ENCODE results near the gene HSPG2.

DNA sequence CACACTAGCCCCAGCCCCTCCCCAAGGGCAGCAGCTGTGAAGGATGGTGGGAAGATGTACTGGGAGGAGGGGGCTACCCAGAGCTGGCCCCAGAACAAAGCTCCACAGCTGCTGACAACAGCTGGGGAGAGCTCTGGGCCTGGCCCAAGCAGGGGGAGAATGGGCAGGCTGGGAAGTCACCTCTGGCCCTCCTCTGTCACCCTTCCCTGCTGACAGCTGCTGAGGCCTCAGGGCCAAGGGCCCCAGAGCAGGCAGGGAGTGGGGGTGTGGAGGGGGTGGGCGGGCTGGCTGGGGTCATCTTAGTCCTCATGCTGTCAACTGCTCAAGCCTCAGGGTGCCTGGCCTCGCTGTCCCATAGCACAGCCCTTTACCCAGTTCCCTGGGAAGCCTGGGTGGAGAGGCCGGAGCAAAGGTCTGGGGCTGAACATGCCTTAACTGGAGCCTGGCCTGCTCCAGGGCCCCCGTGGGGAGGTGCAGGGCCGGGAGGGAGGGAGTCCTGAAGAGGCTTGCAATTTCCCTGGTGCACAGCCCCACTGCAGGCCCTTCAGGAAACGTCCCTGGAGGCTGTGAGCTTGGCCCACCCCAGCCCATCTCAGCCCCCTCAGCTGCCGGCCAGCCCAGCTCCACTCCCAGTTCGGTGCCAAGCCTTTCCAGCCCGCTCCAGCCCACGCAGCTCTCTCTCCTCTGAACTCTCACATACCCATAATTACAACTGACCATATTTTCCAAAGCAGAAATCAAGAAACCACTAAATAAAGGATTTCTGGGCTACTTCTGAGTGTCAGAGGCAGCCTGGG is 25.7 kb downstream of the HSPG2 start:
- TF ChIP-seq, protein P1, sequence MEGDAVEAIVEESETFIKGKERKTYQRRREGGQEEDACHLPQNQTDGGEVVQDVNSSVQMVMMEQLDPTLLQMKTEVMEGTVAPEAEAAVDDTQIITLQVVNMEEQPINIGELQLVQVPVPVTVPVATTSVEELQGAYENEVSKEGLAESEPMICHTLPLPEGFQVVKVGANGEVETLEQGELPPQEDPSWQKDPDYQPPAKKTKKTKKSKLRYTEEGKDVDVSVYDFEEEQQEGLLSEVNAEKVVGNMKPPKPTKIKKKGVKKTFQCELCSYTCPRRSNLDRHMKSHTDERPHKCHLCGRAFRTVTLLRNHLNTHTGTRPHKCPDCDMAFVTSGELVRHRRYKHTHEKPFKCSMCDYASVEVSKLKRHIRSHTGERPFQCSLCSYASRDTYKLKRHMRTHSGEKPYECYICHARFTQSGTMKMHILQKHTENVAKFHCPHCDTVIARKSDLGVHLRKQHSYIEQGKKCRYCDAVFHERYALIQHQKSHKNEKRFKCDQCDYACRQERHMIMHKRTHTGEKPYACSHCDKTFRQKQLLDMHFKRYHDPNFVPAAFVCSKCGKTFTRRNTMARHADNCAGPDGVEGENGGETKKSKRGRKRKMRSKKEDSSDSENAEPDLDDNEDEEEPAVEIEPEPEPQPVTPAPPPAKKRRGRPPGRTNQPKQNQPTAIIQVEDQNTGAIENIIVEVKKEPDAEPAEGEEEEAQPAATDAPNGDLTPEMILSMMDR (IDR thresholded peaks at IDR 0.05): no peak
- TF ChIP-seq POLR2AphosphoS5 (IDR thresholded peaks at IDR 0.05): no peak
- no peak for TF ChIP-seq EP300 (IDR thresholded peaks at IDR 0.05)
- TF ChIP-seq POLR2A (IDR thresholded peaks at IDR 0.05): no peak

Data from gastroesophageal sphincter (tissue), 3 donors.